Measurements from ENCODE around the gene CEMIP. TPM values are rescaled to one million over a fixed set of nuclear protein-coding genes. Genes with fewer than 3 reads are reported as not detected.
A peak's percentile ranks its signal among the peaks of the same experiment; 100 is the strongest.

CEMIP gene
- total and polyA plus RNA-seq, 2 of the 8 experiments (the other 6 are each of a cell fraction or from before 2014, with no cell fraction given) = 0.11 to 0.60 TPM

- Histone ChIP-seq H3K27ac (ENCODE audit: low read depth, low read length) (no peak overlapping the region), H4K5ac (ENCODE audit: insufficient read length, low read depth, low read length) (no peak overlapping the region), H3K79me2 (ENCODE audit: control insufficient read depth in 1 of 2, insufficient read depth in 2 of 2, low read length in 2 of 2) (no peaks in the 10 kb centered on the region), H3K56ac (replicated peaks; ENCODE audit: insufficient read length, low read depth, low read length) (no peak overlapping the region), H3K36me3 (ENCODE audit: control insufficient read depth in 2 of 4, insufficient read depth in 4 of 4, low read length in 3 of 4) (no peaks in the 10 kb centered on the region; a peak in 1 of 8 replicates), H3K4me2 (ENCODE audit: insufficient read depth in 1 of 2, low read depth in 2 of 2, low read length in 2 of 2) (no peak overlapping the region), H3K4me1 (replicated peaks in 1 of 4; ENCODE audit: control insufficient read depth in 3 of 4, insufficient read depth in 4 of 4, low read length in 3 of 4) (peaks cover 2 to 15% (median 10%) of the 10 kb centered on the region in 4 experiments), H3K79me1 (ENCODE audit: low read depth, low read length) (no peaks in the 10 kb centered on the region), H2AK5ac (ENCODE audit: low read depth, low read length) (no peak overlapping the region), H2BK12ac (ENCODE audit: low read depth, low read length) (no peak overlapping the region), H3K18ac (ENCODE audit: extremely low read depth, low read length) (no peak overlapping the region), H2BK5ac (ENCODE audit: low read depth, low read length) (no peak overlapping the region; the same call in 1 of the 2 replicates), H3K27me3 (replicated peaks in 1 of 4; ENCODE audit: control insufficient read depth in 3 of 4, extremely low read depth in 1 of 4, insufficient read depth in 3 of 4, low read length in 3 of 4) (no peaks in the 10 kb centered on the region), H4K20me1 (replicated peaks in 1 of 2; ENCODE audit: control insufficient read depth in 1 of 2, insufficient read depth in 2 of 2, low read length in 2 of 2) (no peaks in the 10 kb centered on the region), H3K23me2 (ENCODE audit: low read depth, low read length) (no peaks in the 10 kb centered on the region), H2AFZ (ENCODE audit: low read length) (no peak overlapping the region), H3K23ac (ENCODE audit: insufficient read length) (no peak overlapping the region), H3K4ac (replicated peaks; ENCODE audit: insufficient read length, low read depth, low read length) (no peak overlapping the region), H2BK120ac (replicated peaks; ENCODE audit: low read depth, low read length) (no peak overlapping the region), H3K9ac (replicated peaks in 1 of 4; ENCODE audit: extremely low read depth in 1 of 4, low read depth in 3 of 4, low read length in 3 of 4) (no peak overlapping the region), H3K9me3 (ENCODE audit: insufficient read depth in 2 of 2, low read depth in 1 of 2, low read length in 1 of 2) (no peaks in the 10 kb centered on the region), H3K14ac (ENCODE audit: insufficient read length) (no peak overlapping the region), H4K8ac (ENCODE audit: extremely low read depth, insufficient read depth, low read length) (no peak overlapping the region), H4K91ac (replicated peaks; ENCODE audit: insufficient read length, low read length) (no peak overlapping the region), H2BK20ac (ENCODE audit: low read length) (0 out of 2 replicates have a peak overlapping the region, but pooled peaks have one; percentile 7), H2BK15ac (ENCODE audit: low read length) (no peak overlapping the region), H3K4me3 (ENCODE audit: extremely low read depth in 1 of 4, insufficient read depth in 2 of 4, low read depth in 3 of 4, low read length in 4 of 4) (no peak overlapping the region)
- POLR2A ChIA-PET (ENCODE audit: partially characterized antibody) = no interaction called here
- 85% methylated on average over 2 of the region's 2 CpGs; no CpG with 5 or more reads in 1 of the 2 experiments for WGBS, 2 experiments (ENCODE audit: extremely low coverage in 1 of 2, insufficient coverage in 1 of 2, insufficient read length in 1 of 2, insufficient replicate concordance in 2 of 2, low coverage in 1 of 2, low lambda C conversion rate in 2 of 2, missing lambda C conversion rate in 1 of 2)
- no peak for DNase-seq (ENCODE audit: low read depth in 1 of 2, low spot score in 2 of 2)
- FAIRE-seq = no peak
- CTCF ChIA-PET (ENCODE audit: partially characterized antibody) = interaction anchor here (0.8 to 2.0 kb wide), 10 partner anchors 11 to 135 kb away, joined by 3 to 10 read pairs (median 5); partner anchors contain the start of gene CEMIP
- TF ChIP-seq SP4 (IDR thresholded peaks at IDR 0.05; ENCODE audit: low read length) (no peak), POLR2A (IDR thresholded peaks at IDR 0.05; ENCODE audit: control extremely low read depth in 1 of 2, low read depth in 2 of 2, low read length in 2 of 2) (no peak), CEBPB (IDR thresholded peaks at IDR 0.05; ENCODE audit: low read depth, low read length) (no peak), JUND (IDR thresholded peaks at IDR 0.05; ENCODE audit: low read length) (no peak), CREB1 (IDR thresholded peaks at IDR 0.05) (no peak), EZH2 (IDR thresholded peaks at IDR 0.05; ENCODE audit: low read depth, low read length, severe bottlenecking) (no peak), RNF2 (IDR thresholded peaks at IDR 0.05; ENCODE audit: borderline replicate concordance, low read depth, low read length, missing control alignments, poor library complexity, severe bottlenecking) (no peak), TAF1 (IDR thresholded peaks at IDR 0.05; ENCODE audit: low read depth, low read length) (no peak), POU5F1 (IDR thresholded peaks at IDR 0.05; ENCODE audit: low read depth, low read length) (no peak), RFX5 (IDR thresholded peaks at IDR 0.05; ENCODE audit: borderline replicate concordance, low read depth, low read length) (no peak), EGR1 (IDR thresholded peaks at IDR 0.05; ENCODE audit: borderline replicate concordance, low read depth, low read length) (no peak), TEAD4 (IDR thresholded peaks at IDR 0.05; ENCODE audit: low read depth, low read length) (no peak), CTBP2 (IDR thresholded peaks at IDR 0.05; ENCODE audit: borderline replicate concordance, insufficient read depth, insufficient read length, low read length) (no peak)
These were observed 55.2 kb downstream of the CEMIP start for GRCh38 chr15:80834402-80834801.
